Testis (tissue), 2 donors: Measurements from ENCODE around the gene SH3YL1.

Experiments used
- CTCF ChIP-seq, 3 experiments: fragments of 450-650 bp in 2 of 3; fragments of 200-600 bp in 1 of 3; sonication (generic) in 1 of 3; IDR thresholded peaks; one replicate each; pipeline ENCODE4 v1.5.1; 2016 to 2019; ENCODE audit warnings: antibody characterized with exemption in 3 of 3, mild to moderate bottlenecking in 2 of 3, moderate library complexity in 1 of 3
- POLR2A ChIP-seq: fragments of 450-650 bp; IDR thresholded peaks from one replicate; pipeline ENCODE4 v1.6.1; 2017; ENCODE audit warnings: antibody characterized with exemption, mild to moderate bottlenecking, moderate library complexity

GRCh38 chr2:203984-204383 is 59.8 kb downstream of the SH3YL1 start:
- TF ChIP-seq CTCF (IDR thresholded peaks at IDR 0.05): no peak
- no peak for TF ChIP-seq POLR2A
